Chondrocyte (in vitro differentiated cells): ENCODE results near the gene DMD. TPM values are rescaled to one million over a fixed set of nuclear protein-coding genes. Genes with fewer than 3 reads are reported as not detected.
"Not testable (repeated sequence)": the region's sequence is repeated elsewhere in the genome, so short reads cannot be mapped to it uniquely, and the experiment has no call there.

ENCODE experiments used
- DNase-seq: peaks from one replicate; pipeline ENCODE4 v3.0.0; 2021; ENCODE audit warnings: mixed read lengths, low spot score
- H3K27ac Mint-ChIP-seq: one replicate; pipeline ENCODE4 v1.8.0; 2021; ENCODE audit warnings: mild to moderate bottlenecking, moderate library complexity, mixed read lengths; ENCODE audit not compliant: unreplicated experiment
- H3K27me3 Mint-ChIP-seq: 2 replicates; pipeline ENCODE4 v1.8.0; 2021; ENCODE audit warnings: low read depth, mixed read lengths
- H3K36me3 Mint-ChIP-seq: 2 replicates; pipeline ENCODE4 v1.8.0; 2021; ENCODE audit warnings: low read depth, mixed read lengths
- H3K4me1 Mint-ChIP-seq: 2 replicates; pipeline ENCODE4 v1.8.0; 2021; ENCODE audit warnings: low read depth, mild to moderate bottlenecking, mixed read lengths
- H3K4me3 Mint-ChIP-seq: one replicate; pipeline ENCODE4 v1.8.0; 2021; ENCODE audit warnings: mild to moderate bottlenecking, moderate library complexity, mixed read lengths; ENCODE audit not compliant: unreplicated experiment
- H3K9me3 Mint-ChIP-seq: 2 replicates; pipeline ENCODE4 v1.8.0; 2021; ENCODE audit warnings: low read depth, mixed read lengths
- total RNA-seq: library from RNA; stranded (reverse); gene quantifications from 3 replicates; pipeline ENCODE4 v1.2.1, GENCODE V29; 2021
- TF ChIP-seq, protein P1 (sequence below): fragments of 200-600 bp; sonication (generic); IDR thresholded peaks from 2 replicates; pipeline ENCODE4 v1.5.0; 2021; ENCODE audit warnings: antibody characterized with exemption, mild to moderate bottlenecking, moderate library complexity

DMD gene
- total RNA-seq, 1 donor from 2014 or later, result 201 TPM

- H3K9me3 Mint-ChIP-seq, result no peaks in the 10 kb centered on the region
These were observed 1249.1 kb downstream of the DMD start for GRCh38 chrX:31962256-31962655.

DNA sequence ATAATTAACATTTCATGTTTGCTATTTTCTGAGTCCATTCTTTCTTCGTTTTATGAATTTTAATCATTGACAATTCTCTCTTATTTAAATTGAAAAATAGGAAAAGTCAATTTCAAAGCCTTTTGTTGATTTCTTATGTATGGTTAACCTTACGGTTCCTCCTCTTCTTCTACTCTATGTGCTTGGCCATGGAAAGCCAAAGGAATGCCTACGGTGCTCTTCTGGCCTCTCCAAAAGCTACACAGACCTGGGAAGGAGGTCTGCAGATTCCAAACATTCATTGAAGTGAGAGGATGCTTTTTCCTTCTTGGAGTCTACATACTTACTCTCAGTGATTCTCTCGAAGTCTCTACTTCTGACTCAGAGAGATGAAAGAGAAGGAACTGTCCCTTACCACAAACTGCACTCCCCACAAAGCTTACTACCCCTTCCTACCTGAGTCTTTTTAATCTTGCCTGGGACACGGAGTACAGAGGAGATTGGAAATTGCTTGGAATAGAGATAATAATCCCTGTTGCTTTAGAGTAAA, 1276.4 kb downstream of the DMD start:
- no peaks in the 10 kb centered on the region for H3K27me3 Mint-ChIP-seq
- peaks cover 13% of the 10 kb centered on the region for H3K9me3 Mint-ChIP-seq
- TF ChIP-seq, protein P1, sequence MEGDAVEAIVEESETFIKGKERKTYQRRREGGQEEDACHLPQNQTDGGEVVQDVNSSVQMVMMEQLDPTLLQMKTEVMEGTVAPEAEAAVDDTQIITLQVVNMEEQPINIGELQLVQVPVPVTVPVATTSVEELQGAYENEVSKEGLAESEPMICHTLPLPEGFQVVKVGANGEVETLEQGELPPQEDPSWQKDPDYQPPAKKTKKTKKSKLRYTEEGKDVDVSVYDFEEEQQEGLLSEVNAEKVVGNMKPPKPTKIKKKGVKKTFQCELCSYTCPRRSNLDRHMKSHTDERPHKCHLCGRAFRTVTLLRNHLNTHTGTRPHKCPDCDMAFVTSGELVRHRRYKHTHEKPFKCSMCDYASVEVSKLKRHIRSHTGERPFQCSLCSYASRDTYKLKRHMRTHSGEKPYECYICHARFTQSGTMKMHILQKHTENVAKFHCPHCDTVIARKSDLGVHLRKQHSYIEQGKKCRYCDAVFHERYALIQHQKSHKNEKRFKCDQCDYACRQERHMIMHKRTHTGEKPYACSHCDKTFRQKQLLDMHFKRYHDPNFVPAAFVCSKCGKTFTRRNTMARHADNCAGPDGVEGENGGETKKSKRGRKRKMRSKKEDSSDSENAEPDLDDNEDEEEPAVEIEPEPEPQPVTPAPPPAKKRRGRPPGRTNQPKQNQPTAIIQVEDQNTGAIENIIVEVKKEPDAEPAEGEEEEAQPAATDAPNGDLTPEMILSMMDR, result no peak
- DNase-seq, result no peak
- H3K36me3 Mint-ChIP-seq, result no peaks in the 10 kb centered on the region
- H3K27ac Mint-ChIP-seq, result no peak overlapping the region
- H3K4me1 Mint-ChIP-seq, result peaks cover 12% of the 10 kb centered on the region
- H3K4me3 Mint-ChIP-seq, result no peak overlapping the region

More at GRCh38 chrX:31962256-31962655, 1249.1 kb downstream of the DMD start:
- Mint-ChIP-seq H3K27me3 (no peaks in the 10 kb centered on the region), H3K27ac (no peak overlapping the region), H3K4me1 (peaks cover under 1% of the 10 kb centered on the region), H3K4me3 (no peak overlapping the region), H3K36me3 (no peaks in the 10 kb centered on the region)
- TF ChIP-seq, protein P1, result no peak
- no peak for DNase-seq

GRCh38 chrX:31934015-31934414, 1277.3 kb downstream of the DMD start:
- peaks cover 10% of the 10 kb centered on the region for H3K9me3 Mint-ChIP-seq
- H3K36me3 Mint-ChIP-seq, result no peaks in the 10 kb centered on the region
- TF ChIP-seq, protein P1, result no peak
- no peak for DNase-seq
- H3K4me3 Mint-ChIP-seq, result no peak overlapping the region
- H3K4me1 Mint-ChIP-seq, result peaks cover 12% of the 10 kb centered on the region
- H3K27ac Mint-ChIP-seq, result no peak overlapping the region
- H3K27me3 Mint-ChIP-seq, result no peaks in the 10 kb centered on the region

DNA sequence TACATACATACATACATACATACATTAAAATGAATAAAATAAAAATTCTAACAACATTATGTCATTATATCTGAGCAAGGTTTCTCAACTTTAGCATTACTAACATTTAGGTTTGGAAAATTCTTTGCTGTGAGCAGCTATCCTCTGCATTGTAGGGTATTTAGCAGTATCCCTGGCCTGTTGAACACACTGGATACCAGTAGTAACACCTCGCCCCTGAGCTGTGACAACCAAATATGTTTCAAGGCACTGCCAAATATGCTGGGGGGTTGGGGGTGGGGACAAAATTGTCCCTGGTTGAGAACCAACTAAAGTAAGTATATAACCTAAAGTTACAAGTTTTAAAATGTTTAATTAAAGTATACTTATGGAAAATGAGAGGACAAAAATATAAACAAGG, 1278.6 kb downstream of the DMD start:
- Mint-ChIP-seq H3K27ac (no peak overlapping the region), H3K36me3 (no peaks in the 10 kb centered on the region), H3K4me3 (no peak overlapping the region), H3K9me3 (peaks cover 7% of the 10 kb centered on the region), H3K4me1 (peaks cover 12% of the 10 kb centered on the region), H3K27me3 (no peaks in the 10 kb centered on the region)
- TF ChIP-seq, protein P1, result no peak
- DNase-seq, result no peak

DNA sequence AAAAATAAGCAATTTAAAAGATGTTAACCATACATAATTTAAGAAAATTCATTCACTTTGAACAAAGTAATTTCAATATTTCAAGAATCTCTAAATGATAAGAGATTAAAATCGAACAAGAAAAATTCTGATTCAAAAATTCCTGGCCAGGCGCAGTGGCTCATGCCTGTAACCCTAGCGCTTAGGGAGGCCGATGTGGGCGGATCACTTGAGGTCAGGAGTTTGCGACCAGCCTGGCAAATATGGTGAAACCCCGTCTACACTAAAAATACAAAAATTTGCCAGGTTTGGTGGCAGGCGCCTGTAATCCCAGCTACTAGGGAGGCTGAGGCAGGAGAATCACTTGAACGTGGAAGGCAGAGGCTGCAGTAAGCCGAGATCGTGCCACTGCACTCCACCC, 1279.0 kb downstream of the DMD start:
- not testable (repeated sequence) for H3K27ac Mint-ChIP-seq, H3K4me3 Mint-ChIP-seq, H3K36me3 Mint-ChIP-seq, H3K27me3 Mint-ChIP-seq, DNase-seq, H3K9me3 Mint-ChIP-seq
- H3K4me1 Mint-ChIP-seq, result peaks cover 12% of the 10 kb centered on the region

DNA sequence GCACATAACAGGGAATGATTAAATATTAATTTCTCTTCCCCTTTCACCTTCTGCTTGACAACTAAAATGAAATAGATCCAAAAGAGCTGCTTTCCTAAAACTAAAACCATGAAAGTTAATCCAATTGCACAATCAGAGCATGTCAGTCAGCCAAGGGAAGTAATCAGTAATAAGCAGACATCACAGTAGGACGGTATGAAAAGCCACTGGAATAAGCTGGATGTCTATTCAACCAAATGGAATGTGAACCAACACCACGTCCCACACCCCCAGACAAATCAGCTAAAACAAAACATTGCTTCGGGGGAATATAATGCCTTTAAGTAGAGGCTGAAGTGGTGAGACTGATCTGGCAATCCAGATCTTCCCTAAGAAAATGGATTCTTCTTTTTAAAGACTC, 1280.1 kb downstream of the DMD start:
- no peaks in the 10 kb centered on the region for H3K27me3 Mint-ChIP-seq
- no peak overlapping the region for H3K4me3 Mint-ChIP-seq
- TF ChIP-seq, protein P1, result no peak
- peak overlapping the region; percentile 49 for H3K27ac Mint-ChIP-seq
- peaks cover 8% of the 10 kb centered on the region for H3K9me3 Mint-ChIP-seq
- H3K36me3 Mint-ChIP-seq, result no peaks in the 10 kb centered on the region
- no peak for DNase-seq
- peaks cover 12% of the 10 kb centered on the region for H3K4me1 Mint-ChIP-seq
